PFSK-1 (cell line): ENCODE data around the gene ADARB1.
A peak's percentile ranks its signal among the peaks of the same experiment; 100 is the strongest.

Experiments used
- FOXP2 ChIP-seq: optimal IDR thresholded peaks from 2 replicates; pipeline ENCODE3; 2011; ENCODE audit warnings: borderline replicate concordance, control low read depth, inconsistent platforms; ENCODE audit not compliant: insufficient read depth; ENCODE audit errors: extremely low read length, extremely low read depth
- POLR2AphosphoS5 ChIP-seq: IDR thresholded peaks from 2 replicates; pipeline ENCODE4 v1.6.1; 2012; ENCODE audit warnings: low read depth, mild to moderate bottlenecking, control low read depth, low read length, moderate library complexity
- REST ChIP-seq, 2 experiments: IDR thresholded peaks; 2 replicates each; pipeline versions ENCODE4 v1.6.1 to v1.8.0; 2011 to 2012; ENCODE audit warnings: low read depth in 2 of 2, low read length in 2 of 2, control low read depth in 1 of 2, inconsistent platforms in 1 of 2, mild to moderate bottlenecking in 1 of 2, moderate library complexity in 1 of 2; ENCODE audit not compliant: insufficient read depth in 1 of 2
- SIN3A ChIP-seq: IDR thresholded peaks from 2 replicates; pipeline ENCODE4 v1.6.1; 2012; ENCODE audit warnings: mild to moderate bottlenecking, low read length, moderate library complexity, borderline replicate concordance; ENCODE audit not compliant: insufficient read depth
- TAF1 ChIP-seq: IDR thresholded peaks from 2 replicates; pipeline ENCODE4 v1.6.1; 2012; ENCODE audit warnings: low read length, control low read depth, borderline replicate concordance; ENCODE audit not compliant: insufficient read depth

ADARB1 gene

DNA sequence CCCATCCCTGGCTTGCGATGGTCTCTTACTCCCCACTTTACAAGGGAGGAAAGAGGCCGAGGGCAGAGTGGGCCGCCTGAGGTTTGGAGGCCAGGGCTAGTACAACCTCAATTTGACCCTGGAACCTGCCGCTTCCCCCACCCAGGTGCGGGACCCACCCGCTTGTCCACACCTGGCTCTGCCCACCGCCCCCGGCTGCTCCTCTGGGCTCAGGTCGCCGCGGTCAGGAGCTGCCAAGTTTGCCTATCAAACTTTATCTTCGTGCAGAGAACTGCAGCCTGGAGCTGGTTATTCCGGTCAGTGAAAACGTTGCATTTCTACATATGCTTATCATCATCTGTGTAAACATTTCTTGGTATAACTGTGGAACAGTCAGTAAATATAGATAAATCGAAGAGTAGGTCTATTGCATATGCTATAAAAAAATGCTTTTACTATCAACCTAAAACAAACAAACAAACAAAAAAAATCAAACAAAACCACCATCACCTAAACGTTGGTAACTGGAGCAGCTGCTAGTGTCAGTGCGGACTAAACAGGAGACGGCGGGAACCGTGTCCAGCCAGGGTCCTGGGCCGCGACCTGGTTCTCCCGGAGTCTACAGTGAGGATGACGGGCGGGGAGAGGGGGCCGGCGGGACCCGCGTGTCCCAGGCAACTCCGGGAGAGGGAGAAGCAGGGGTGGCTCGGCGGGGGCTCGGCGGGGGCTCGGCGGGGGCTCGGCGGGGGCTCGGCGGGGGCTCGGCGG is 906 bp upstream of the ADARB1 start:
- TF ChIP-seq FOXP2 (no peak), TAF1 (no peak), REST (IDR thresholded peaks at IDR 0.05; ENCODE audit: insufficient read depth in 1 of 2, low read depth in 2 of 2, low read length in 2 of 2) (no peak), SIN3A (no peak), POLR2AphosphoS5 (no peak; the same call in 1 of the 2 replicates)

GRCh38 chr21:45074818-45075595 is 627 bp downstream of the ADARB1 start:
- TF ChIP-seq TAF1 (no peak), FOXP2 (peak; percentile 8), POLR2AphosphoS5 (no peak)

DNA sequence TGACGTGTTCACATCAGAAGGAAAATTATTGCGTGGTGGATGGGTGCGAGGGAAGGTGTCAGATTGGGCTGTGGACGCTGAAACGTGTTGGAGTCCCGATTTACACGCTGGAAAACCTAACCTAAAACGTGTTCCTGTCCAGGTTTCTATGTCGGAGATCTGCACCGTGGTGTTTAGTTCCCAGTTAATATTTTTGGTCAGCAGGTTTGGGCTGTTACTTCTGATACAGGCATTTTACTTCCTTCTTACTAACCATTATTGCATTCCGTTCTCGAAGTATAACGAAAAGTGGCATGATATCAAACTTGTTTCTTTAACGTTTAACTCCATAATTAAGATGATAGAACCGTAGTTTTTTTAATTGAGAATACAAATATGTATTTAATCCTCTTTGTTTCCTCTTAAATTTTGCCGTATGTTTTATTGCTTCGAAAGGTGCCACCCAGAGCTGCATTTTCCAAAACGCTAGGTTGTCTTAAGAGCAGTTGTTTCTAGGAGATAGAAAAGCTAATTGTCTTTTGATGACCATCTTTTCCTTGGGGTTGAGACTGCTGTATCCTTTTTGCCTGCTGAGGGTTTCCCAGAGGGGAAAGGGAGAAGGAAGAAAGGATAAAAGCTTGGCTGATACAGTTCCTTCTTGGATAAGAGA is 1.3 kb downstream of the ADARB1 start:
- TF ChIP-seq SIN3A (no peak), REST (IDR thresholded peaks at IDR 0.05; ENCODE audit: insufficient read depth in 1 of 2, low read depth in 2 of 2, low read length in 2 of 2) (no peak), FOXP2 (no peak), POLR2AphosphoS5 (no peak), TAF1 (no peak)

- TF ChIP-seq FOXP2 (no peak), TAF1 (no peak), SIN3A (no peak), POLR2AphosphoS5 (no peak), REST (IDR thresholded peaks at IDR 0.05; ENCODE audit: insufficient read depth in 1 of 2, low read depth in 2 of 2, low read length in 2 of 2) (no peak)
Observed at GRCh38 chr21:45076245-45076711, 1.9 kb downstream of the ADARB1 start.

GRCh38 chr21:45078371-45078770 is 4.0 kb downstream of the ADARB1 start:
- no peak for TF ChIP-seq SIN3A
- no peak for TF ChIP-seq REST (IDR thresholded peaks at IDR 0.05; ENCODE audit: insufficient read depth in 1 of 2, low read depth in 2 of 2, low read length in 2 of 2)
- TF ChIP-seq FOXP2: no peak
- TF ChIP-seq POLR2AphosphoS5: no peak
- no peak for TF ChIP-seq TAF1
